Measurements from ENCODE around the gene LIPC.

LIPC gene

DNA sequence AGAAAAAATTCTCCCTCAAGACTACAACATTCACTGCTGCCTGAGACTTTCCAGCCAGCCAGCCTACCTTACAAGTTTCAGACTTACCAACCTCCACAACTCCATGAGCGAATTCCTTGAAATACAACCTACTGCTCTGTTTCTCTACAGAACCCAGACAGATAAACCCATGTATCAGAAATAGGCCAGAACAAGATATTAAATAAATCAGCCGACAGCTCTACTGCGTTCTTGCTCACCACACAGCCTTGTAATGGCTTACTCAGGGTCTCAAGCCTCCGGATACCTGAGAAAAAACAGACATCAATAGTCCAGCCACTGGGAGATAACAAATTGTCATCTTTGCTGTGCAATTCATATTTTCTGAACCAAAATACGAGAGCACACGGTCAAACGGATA, 43.6 kb upstream of the LIPC start:
- TF ChIP-seq, protein P1, sequence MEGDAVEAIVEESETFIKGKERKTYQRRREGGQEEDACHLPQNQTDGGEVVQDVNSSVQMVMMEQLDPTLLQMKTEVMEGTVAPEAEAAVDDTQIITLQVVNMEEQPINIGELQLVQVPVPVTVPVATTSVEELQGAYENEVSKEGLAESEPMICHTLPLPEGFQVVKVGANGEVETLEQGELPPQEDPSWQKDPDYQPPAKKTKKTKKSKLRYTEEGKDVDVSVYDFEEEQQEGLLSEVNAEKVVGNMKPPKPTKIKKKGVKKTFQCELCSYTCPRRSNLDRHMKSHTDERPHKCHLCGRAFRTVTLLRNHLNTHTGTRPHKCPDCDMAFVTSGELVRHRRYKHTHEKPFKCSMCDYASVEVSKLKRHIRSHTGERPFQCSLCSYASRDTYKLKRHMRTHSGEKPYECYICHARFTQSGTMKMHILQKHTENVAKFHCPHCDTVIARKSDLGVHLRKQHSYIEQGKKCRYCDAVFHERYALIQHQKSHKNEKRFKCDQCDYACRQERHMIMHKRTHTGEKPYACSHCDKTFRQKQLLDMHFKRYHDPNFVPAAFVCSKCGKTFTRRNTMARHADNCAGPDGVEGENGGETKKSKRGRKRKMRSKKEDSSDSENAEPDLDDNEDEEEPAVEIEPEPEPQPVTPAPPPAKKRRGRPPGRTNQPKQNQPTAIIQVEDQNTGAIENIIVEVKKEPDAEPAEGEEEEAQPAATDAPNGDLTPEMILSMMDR (IDR thresholded peaks at IDR 0.05; ENCODE audit: borderline replicate concordance, control extremely low read depth, extremely low read depth, insufficient read depth, missing control alignments): no peak
- no peak for DNase-seq (ENCODE audit: low spot score)
- in situ Hi-C loops (cut with MboI; ENCODE audit: low sequenced_read_pairs, unreplicated experiment): no loop called here

DNA sequence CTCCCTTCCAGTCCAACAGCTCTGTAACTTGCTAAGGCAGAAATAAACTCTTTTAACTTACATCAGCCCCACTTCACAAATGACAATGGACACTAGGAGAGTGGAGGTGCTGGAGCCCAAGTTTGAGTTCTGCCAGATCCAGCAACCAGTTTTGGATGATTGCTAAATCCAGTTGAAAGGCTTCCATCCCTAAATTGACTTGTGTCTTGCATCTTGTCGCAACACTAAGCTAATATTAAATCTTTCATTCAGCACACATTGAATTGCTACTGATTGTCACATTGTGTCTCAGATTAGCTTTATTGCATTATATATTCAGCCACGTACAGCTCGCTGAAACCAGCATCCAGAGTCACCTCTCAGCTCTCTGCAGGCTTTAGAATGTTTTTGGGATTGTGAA, 41.7 kb upstream of the LIPC start:
- TF ChIP-seq, protein P1 (IDR thresholded peaks at IDR 0.05; ENCODE audit: borderline replicate concordance, control extremely low read depth, extremely low read depth, insufficient read depth, missing control alignments): no peak
- in situ Hi-C loops (cut with MboI; ENCODE audit: low sequenced_read_pairs, unreplicated experiment): no loop called here
- DNase-seq (ENCODE audit: low spot score): no peak

DNA sequence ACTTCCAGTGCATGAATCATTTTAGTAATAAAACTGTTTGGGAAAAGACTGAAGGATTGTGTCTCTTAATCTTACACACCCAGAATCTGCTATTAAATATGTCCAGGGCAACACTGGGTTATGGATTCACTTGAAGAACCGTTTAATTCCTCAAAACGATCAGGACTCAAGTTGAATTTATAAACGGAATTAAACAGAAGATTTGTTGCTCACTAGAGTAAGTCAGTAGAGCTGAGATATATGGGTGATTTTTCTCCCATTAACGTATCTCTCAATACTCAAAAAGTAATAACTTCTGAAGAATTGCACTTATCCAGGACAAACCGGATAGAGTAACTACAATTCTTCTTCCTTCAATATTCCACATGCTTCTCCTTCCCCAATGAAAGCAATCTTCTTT, 41.1 kb upstream of the LIPC start:
- TF ChIP-seq, protein P1 (IDR thresholded peaks at IDR 0.05; ENCODE audit: borderline replicate concordance, control extremely low read depth, extremely low read depth, insufficient read depth, missing control alignments): no peak
- in situ Hi-C loops (cut with MboI; ENCODE audit: low sequenced_read_pairs, unreplicated experiment): no loop called here
- DNase-seq (ENCODE audit: low spot score): no peak

DNA sequence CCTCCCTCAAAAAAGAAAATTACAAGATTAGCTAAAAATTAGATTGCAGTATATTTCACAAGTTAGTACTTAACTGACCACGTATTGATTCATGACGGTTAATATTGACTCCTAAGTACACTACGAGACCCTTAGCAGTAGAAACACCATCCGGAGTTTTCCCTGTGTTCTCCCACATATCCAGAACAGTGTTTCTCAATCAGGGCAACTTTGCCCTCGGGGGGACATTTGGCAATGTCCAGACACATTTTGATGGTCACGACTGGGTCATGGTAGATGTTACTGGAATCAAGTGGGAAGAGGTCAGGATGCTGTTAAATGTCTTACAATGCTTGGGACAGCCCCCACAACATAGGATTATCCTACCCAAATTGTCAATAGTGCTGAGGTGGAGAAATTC, 40.7 kb upstream of the LIPC start:
- no peak for DNase-seq (ENCODE audit: low spot score)
- TF ChIP-seq, protein P1 (IDR thresholded peaks at IDR 0.05; ENCODE audit: borderline replicate concordance, control extremely low read depth, extremely low read depth, insufficient read depth, missing control alignments): no peak
- in situ Hi-C loops (cut with MboI; ENCODE audit: low sequenced_read_pairs, unreplicated experiment): no loop called here

DNA sequence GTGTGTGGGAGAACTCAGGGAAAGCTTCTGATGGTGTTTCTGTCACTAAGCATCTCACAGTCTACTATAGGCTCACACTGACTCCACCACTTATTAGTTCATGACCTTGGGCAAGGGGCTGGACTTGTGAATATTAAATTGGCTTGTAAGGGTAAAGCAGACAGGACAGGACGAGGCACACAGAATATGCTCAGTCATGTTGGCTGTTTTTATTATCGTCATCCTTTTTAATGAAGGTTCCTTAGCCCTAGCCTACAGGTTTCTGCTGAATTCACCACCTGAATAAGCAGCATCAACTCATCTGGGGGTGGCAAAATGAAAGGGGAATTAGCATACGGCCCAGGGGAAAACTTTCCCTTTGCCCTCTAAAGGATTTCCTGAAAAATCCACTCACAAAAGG, 39.6 kb upstream of the LIPC start:
- TF ChIP-seq, protein P1 (IDR thresholded peaks at IDR 0.05; ENCODE audit: borderline replicate concordance, control extremely low read depth, extremely low read depth, insufficient read depth, missing control alignments): no peak
- in situ Hi-C loops (cut with MboI; ENCODE audit: low sequenced_read_pairs, unreplicated experiment): no loop called here
- DNase-seq (ENCODE audit: low spot score): no peak

DNA sequence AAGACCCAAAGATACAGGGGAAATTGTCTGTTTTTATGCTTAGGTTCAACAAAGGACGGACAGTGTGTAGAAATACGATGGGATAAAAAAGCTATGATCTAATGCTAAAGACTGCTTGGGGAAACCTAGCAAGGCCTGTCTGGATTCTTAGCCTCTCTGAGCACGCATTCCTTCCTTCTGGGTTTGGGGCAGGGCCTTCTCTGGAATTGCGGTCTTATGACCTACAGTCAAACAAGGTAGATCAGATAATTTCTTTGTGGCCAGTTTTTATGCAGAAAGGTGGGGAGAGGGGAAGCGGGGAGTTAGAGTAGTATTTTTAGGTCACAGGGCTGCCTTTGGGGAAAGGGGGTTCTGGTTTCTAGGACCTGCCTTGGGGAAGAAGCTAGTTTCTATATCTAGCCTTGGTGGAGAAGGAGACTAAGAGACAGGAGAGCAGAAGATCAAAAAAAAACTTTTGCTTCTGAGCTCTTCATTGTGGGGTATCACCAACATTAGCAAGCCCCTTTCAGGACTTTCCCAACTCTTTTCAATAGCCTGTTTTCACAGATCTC, 39.1 kb upstream of the LIPC start:
- in situ Hi-C loops (cut with MboI; ENCODE audit: low sequenced_read_pairs, unreplicated experiment): no loop called here
- no peak for DNase-seq (ENCODE audit: low spot score)
- TF ChIP-seq, protein P1 (IDR thresholded peaks at IDR 0.05; ENCODE audit: borderline replicate concordance, control extremely low read depth, extremely low read depth, insufficient read depth, missing control alignments): no peak

DNA sequence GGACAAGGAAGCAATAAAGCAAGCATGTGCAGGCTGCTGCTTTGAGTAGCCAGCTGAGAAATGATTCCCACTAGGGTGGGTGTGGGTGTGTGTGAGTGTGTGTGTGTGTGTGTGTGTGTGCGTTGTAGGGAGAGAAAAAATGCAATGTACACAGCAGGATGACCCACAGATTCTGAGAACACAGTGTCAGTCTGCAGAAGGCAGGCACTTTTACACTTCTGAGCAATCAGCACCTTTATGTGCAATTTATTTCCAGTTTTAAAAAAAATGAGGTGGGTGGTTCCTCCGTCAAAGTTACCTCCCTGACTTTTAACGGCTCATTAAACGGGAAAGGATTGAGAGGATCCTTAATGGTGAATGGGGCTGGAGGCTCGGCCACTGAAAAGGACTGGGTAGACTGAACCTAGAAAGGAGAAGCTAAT, 38.5 kb upstream of the LIPC start:
- in situ Hi-C loops (cut with MboI; ENCODE audit: low sequenced_read_pairs, unreplicated experiment): no loop called here
- no peak for DNase-seq (ENCODE audit: low spot score)
- TF ChIP-seq, protein P1 (IDR thresholded peaks at IDR 0.05; ENCODE audit: borderline replicate concordance, control extremely low read depth, extremely low read depth, insufficient read depth, missing control alignments): no peak

Data from GM13976 (cell line).